ENCODE results near the gene IRF3. TPM values are rescaled to one million over a fixed set of nuclear protein-coding genes. Genes with fewer than 3 reads are reported as not detected.

IRF3 gene
- total and polyA plus RNA-seq, 10 of the 15 experiments (the other 5 are each of a cell fraction or from before 2014, with no cell fraction given) = 5.5 to 110 (median 63.4) TPM

GRCh38 chr19:49677901-49678674 is 12.4 kb upstream of the IRF3 start (continued):
- TF ChIP-seq MEF2A (IDR thresholded peaks at IDR 0.05; ENCODE audit: insufficient read depth, low read depth, low read length) = 0 out of 2 replicates have a peak, but pooled peaks have one; percentile 13
- no peak for TF ChIP-seq TCF12 (IDR thresholded peaks at IDR 0.05; ENCODE audit: low read depth, low read length)
- no peak for TF ChIP-seq EGR1 (IDR thresholded peaks at IDR 0.05; ENCODE audit: borderline replicate concordance in 1 of 2, low read depth in 2 of 2, low read length in 2 of 2)
- TF ChIP-seq IRF4 (IDR thresholded peaks at IDR 0.05; ENCODE audit: low read depth, low read length) = no peak
- TF ChIP-seq CREM (IDR thresholded peaks at IDR 0.05; ENCODE audit: low read depth) = 0 out of 2 replicates have a peak, but pooled peaks have one; percentile 23
- 0 out of 4 replicates have a peak, but pooled peaks have one; percentile 25 to 27 for TF ChIP-seq IKZF2 (IDR thresholded peaks at IDR 0.05)
- 0 out of 2 replicates have a peak, but pooled peaks have one; percentile 32 for TF ChIP-seq BCL11A (IDR thresholded peaks at IDR 0.05; ENCODE audit: low read depth, low read length)
- peak; percentile 39; the same call in 1 of the 2 replicates for TF ChIP-seq SMC3 (IDR thresholded peaks at IDR 0.05; ENCODE audit: borderline replicate concordance, low read length)
- peak; percentile 62; the same call in 1 of the 2 replicates for TF ChIP-seq IKZF1 (conservative IDR thresholded peaks at IDR 0.05)
- no peak for TF ChIP-seq ZZZ3 (IDR thresholded peaks at IDR 0.05; ENCODE audit: control insufficient read depth, insufficient read length, low read depth)
- peak; percentile 52 for TF ChIP-seq ZNF687 (IDR thresholded peaks at IDR 0.05)
- peak; percentile 59 for TF ChIP-seq RAD21 (IDR thresholded peaks at IDR 0.05; ENCODE audit: insufficient read depth, low read depth, low read length)
- 0 out of 2 replicates have a peak, but pooled peaks have one; percentile 47 for TF ChIP-seq MTA2 (IDR thresholded peaks at IDR 0.05; ENCODE audit: low read depth)
- TF ChIP-seq MYC (IDR thresholded peaks at IDR 0.05; ENCODE audit: insufficient read depth, insufficient read length, insufficient replicate concordance, low read length, severe bottlenecking) = no peak
- TF ChIP-seq SMAD5 (IDR thresholded peaks at IDR 0.05; ENCODE audit: low read depth) = no peak
- peak; percentile 68 for TF ChIP-seq MXI1 (IDR thresholded peaks at IDR 0.05; ENCODE audit: low read depth, low read length)
